ENCODE measurements around the gene GARIN5A.
"Not testable (repeated sequence)": the region's sequence is repeated elsewhere in the genome, so short reads cannot be mapped to it uniquely, and the experiment has no call there.

The GARIN5A gene

GRCh38 chr19:50455992-50456391 lies 20.7 kb downstream of the GARIN5A start:
- Histone ChIP-seq H3K36me3 (ENCODE audit: insufficient read depth, low read length) (no peaks in the 10 kb centered on the region), H3K9ac (ENCODE audit: low read depth, low read length) (no peak overlapping the region), H3K4me1 (ENCODE audit: insufficient read depth, low read length) (no peaks in the 10 kb centered on the region; the same call in 1 of the 2 replicates), H3K9me3 (ENCODE audit: control insufficient read depth, insufficient read depth, low read length) (no peaks in the 10 kb centered on the region)

GRCh38 chr19:50453243-50453642 lies 23.4 kb downstream of the GARIN5A start:
- no peaks in the 10 kb centered on the region; the same call in 1 of the 2 replicates for H3K4me1 ChIP-seq (ENCODE audit: insufficient read depth, low read length)
- no peak overlapping the region for H3K9ac ChIP-seq (ENCODE audit: low read depth, low read length)
- H3K9me3 ChIP-seq (ENCODE audit: control insufficient read depth, insufficient read depth, low read length) = no peaks in the 10 kb centered on the region
- no peaks in the 10 kb centered on the region for H3K36me3 ChIP-seq (ENCODE audit: insufficient read depth, low read length)

- Histone ChIP-seq H3K9ac (ENCODE audit: low read depth, low read length) (no peak overlapping the region), H3K9me3 (ENCODE audit: control insufficient read depth, insufficient read depth, low read length) (no peaks in the 10 kb centered on the region), H3K36me3 (ENCODE audit: insufficient read depth, low read length) (no peaks in the 10 kb centered on the region), H3K4me1 (ENCODE audit: insufficient read depth, low read length) (no peaks in the 10 kb centered on the region)
Observed at GRCh38 chr19:50451223-50451534, 25.5 kb downstream of the GARIN5A start.

- no peaks in the 10 kb centered on the region for H3K9me3 ChIP-seq (ENCODE audit: control insufficient read depth, insufficient read depth, low read length)
- H3K9ac ChIP-seq (ENCODE audit: low read depth, low read length) = no peak overlapping the region; the same call in 1 of the 2 replicates
- H3K36me3 ChIP-seq (ENCODE audit: insufficient read depth, low read length) = no peaks in the 10 kb centered on the region
- no peaks in the 10 kb centered on the region for H3K4me1 ChIP-seq (ENCODE audit: insufficient read depth, low read length)
Observed at GRCh38 chr19:50450369-50451222, 26.1 kb downstream of the GARIN5A start.

- no peaks in the 10 kb centered on the region for H3K4me1 ChIP-seq (ENCODE audit: insufficient read depth, low read length)
- H3K36me3 ChIP-seq (ENCODE audit: insufficient read depth, low read length) = no peaks in the 10 kb centered on the region
- H3K9ac ChIP-seq (ENCODE audit: low read depth, low read length) = no peak overlapping the region
- no peaks in the 10 kb centered on the region for H3K9me3 ChIP-seq (ENCODE audit: control insufficient read depth, insufficient read depth, low read length)
Observed at GRCh38 chr19:50449236-50449899, 27.3 kb downstream of the GARIN5A start.

- Histone ChIP-seq H3K36me3 (ENCODE audit: insufficient read depth, low read length) (no peaks in the 10 kb centered on the region), H3K4me1 (ENCODE audit: insufficient read depth, low read length) (no peaks in the 10 kb centered on the region), H3K9ac (ENCODE audit: low read depth, low read length) (no peak overlapping the region), H3K9me3 (ENCODE audit: control insufficient read depth, insufficient read depth, low read length) (no peaks in the 10 kb centered on the region)
Observed at GRCh38 chr19:50447750-50448149, 28.9 kb downstream of the GARIN5A start.

- H3K9me3 ChIP-seq (ENCODE audit: control insufficient read depth, insufficient read depth, low read length) = no peaks in the 10 kb centered on the region
- H3K36me3 ChIP-seq (ENCODE audit: insufficient read depth, low read length) = no peaks in the 10 kb centered on the region
- H3K4me1 ChIP-seq (ENCODE audit: insufficient read depth, low read length) = no peaks in the 10 kb centered on the region
- H3K9ac ChIP-seq (ENCODE audit: low read depth, low read length) = no peak overlapping the region
Observed at GRCh38 chr19:50447053-50447452, 29.6 kb downstream of the GARIN5A start.

- Histone ChIP-seq H3K9ac (ENCODE audit: low read depth, low read length) (no peak overlapping the region), H3K9me3 (ENCODE audit: control insufficient read depth, insufficient read depth, low read length) (no peaks in the 10 kb centered on the region), H3K36me3 (ENCODE audit: insufficient read depth, low read length) (no peaks in the 10 kb centered on the region), H3K4me1 (ENCODE audit: insufficient read depth, low read length) (no peaks in the 10 kb centered on the region)
Observed at GRCh38 chr19:50444059-50444458, 32.6 kb downstream of the GARIN5A start.

- H3K36me3 ChIP-seq (ENCODE audit: insufficient read depth, low read length); H3K4me1 ChIP-seq (ENCODE audit: insufficient read depth, low read length); H3K9ac ChIP-seq (ENCODE audit: low read depth, low read length); H3K9me3 ChIP-seq (ENCODE audit: control insufficient read depth, insufficient read depth, low read length): not testable (repeated sequence)
Observed at GRCh38 chr19:50439130-50439529, 37.5 kb downstream of the GARIN5A start.

GRCh38 chr19:50437862-50438449 lies 38.7 kb downstream of the GARIN5A start:
- Histone ChIP-seq H3K36me3 (ENCODE audit: insufficient read depth, low read length) (no peaks in the 10 kb centered on the region), H3K9me3 (ENCODE audit: control insufficient read depth, insufficient read depth, low read length) (no peaks in the 10 kb centered on the region), H3K4me1 (ENCODE audit: insufficient read depth, low read length) (peaks cover 2% of the 10 kb centered on the region; the same call in 1 of the 2 replicates), H3K9ac (ENCODE audit: low read depth, low read length) (no peak overlapping the region)

GRCh38 chr19:50435627-50436026 lies 41.0 kb downstream of the GARIN5A start:
- Histone ChIP-seq H3K9ac (ENCODE audit: low read depth, low read length) (no peak overlapping the region), H3K4me1 (ENCODE audit: insufficient read depth, low read length) (peaks cover 11% of the 10 kb centered on the region; the same call in 1 of the 2 replicates), H3K36me3 (ENCODE audit: insufficient read depth, low read length) (no peaks in the 10 kb centered on the region)

GRCh38 chr19:50435221-50435620 lies 41.4 kb downstream of the GARIN5A start:
- no peaks in the 10 kb centered on the region for H3K9me3 ChIP-seq (ENCODE audit: control insufficient read depth, insufficient read depth, low read length)
- H3K36me3 ChIP-seq (ENCODE audit: insufficient read depth, low read length) = no peaks in the 10 kb centered on the region
- H3K4me1 ChIP-seq (ENCODE audit: insufficient read depth, low read length) = peaks cover 11% of the 10 kb centered on the region; the same call in 1 of the 2 replicates
- H3K9ac ChIP-seq (ENCODE audit: low read depth, low read length) = no peak overlapping the region

More at GRCh38 chr19:50435627-50436026, 41.0 kb downstream of the GARIN5A start:
- H3K9me3 ChIP-seq (ENCODE audit: control insufficient read depth, insufficient read depth, low read length) = no peaks in the 10 kb centered on the region

- H3K36me3 ChIP-seq (ENCODE audit: insufficient read depth, low read length) = no peaks in the 10 kb centered on the region
- H3K9ac ChIP-seq (ENCODE audit: low read depth, low read length) = no peak overlapping the region
- peaks cover 11% of the 10 kb centered on the region; the same call in 1 of the 2 replicates for H3K4me1 ChIP-seq (ENCODE audit: insufficient read depth, low read length)
- H3K9me3 ChIP-seq (ENCODE audit: control insufficient read depth, insufficient read depth, low read length) = no peaks in the 10 kb centered on the region
Observed at GRCh38 chr19:50434525-50434924, 42.1 kb downstream of the GARIN5A start.

GRCh38 chr19:50433201-50434180 lies 43.2 kb downstream of the GARIN5A start:
- no peaks in the 10 kb centered on the region for H3K9me3 ChIP-seq (ENCODE audit: control insufficient read depth, insufficient read depth, low read length)

More at GRCh38 chr19:50433201-50434180, 43.2 kb downstream of the GARIN5A start:
- Histone ChIP-seq H3K36me3 (ENCODE audit: insufficient read depth, low read length) (no peaks in the 10 kb centered on the region), H3K9ac (ENCODE audit: low read depth, low read length) (peak overlapping the region; percentile 76), H3K4me1 (ENCODE audit: insufficient read depth, low read length) (peaks cover 11% of the 10 kb centered on the region; the same call in 1 of the 2 replicates)

Measured in ES-I3 (cell line).